ENCODE data around the gene MOBP. TPM values are rescaled to one million over a fixed set of nuclear protein-coding genes. Genes with fewer than 3 reads are reported as not detected.

The MOBP gene
- total RNA-seq, 1 donor from 2014 or later: not detected

DNA sequence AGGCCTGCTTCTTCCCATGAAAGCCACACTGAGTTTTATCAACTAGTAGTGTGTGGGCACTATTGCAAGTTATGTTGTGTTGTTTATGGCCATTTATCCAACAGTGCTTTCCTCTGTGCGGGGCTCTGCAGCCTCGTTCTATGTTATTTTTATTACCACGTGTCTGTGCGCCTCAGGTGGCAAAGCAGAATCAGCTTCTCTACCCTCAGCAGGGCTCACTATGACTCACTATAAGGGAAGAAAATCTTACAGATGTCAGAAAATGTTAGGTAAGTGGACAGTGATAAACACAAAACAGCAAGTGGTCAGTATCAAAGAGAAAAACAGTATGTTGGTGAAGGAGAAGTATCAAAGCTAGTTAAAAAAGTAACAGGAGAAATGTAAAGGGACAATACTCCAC lies 61.4 kb downstream of the MOBP start:
- Histone ChIP-seq H3K4me3 (no peak overlapping the region), H3K9me3 (no peaks in the 10 kb centered on the region), H3K27me3 (no peaks in the 10 kb centered on the region), H3K27ac (no peak overlapping the region), H3K4me1 (peaks cover 0 to 3% of the 10 kb centered on the region in 2 donors), H3K36me3 (no peaks in the 10 kb centered on the region)
- no peak for DNase-seq (ENCODE audit: low spot score in 2 of 2)
- intact Hi-C loops (cut with DNase I): no loop called here
- TF ChIP-seq, protein P1, sequence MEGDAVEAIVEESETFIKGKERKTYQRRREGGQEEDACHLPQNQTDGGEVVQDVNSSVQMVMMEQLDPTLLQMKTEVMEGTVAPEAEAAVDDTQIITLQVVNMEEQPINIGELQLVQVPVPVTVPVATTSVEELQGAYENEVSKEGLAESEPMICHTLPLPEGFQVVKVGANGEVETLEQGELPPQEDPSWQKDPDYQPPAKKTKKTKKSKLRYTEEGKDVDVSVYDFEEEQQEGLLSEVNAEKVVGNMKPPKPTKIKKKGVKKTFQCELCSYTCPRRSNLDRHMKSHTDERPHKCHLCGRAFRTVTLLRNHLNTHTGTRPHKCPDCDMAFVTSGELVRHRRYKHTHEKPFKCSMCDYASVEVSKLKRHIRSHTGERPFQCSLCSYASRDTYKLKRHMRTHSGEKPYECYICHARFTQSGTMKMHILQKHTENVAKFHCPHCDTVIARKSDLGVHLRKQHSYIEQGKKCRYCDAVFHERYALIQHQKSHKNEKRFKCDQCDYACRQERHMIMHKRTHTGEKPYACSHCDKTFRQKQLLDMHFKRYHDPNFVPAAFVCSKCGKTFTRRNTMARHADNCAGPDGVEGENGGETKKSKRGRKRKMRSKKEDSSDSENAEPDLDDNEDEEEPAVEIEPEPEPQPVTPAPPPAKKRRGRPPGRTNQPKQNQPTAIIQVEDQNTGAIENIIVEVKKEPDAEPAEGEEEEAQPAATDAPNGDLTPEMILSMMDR (IDR thresholded peaks at IDR 0.05): no peak

DNA sequence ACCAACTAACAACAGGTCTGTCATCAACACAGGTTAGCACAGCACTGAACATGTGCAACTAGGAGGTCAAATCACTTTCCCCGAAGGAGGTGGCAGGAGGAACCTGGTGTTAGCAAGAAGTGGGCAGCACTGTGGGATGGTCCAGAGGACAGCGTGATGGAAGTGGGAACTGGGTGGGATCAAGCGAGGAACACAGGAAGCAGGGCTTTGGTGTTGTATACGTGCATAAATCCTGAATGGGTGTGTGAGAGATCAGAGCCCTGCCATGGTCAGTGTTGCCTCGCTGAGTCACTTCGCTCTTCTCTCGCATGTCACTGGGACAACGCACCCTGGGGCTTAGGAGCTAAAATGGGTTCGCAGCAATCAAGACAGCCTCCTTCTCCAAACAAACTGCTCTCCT lies 62.1 kb downstream of the MOBP start:
- intact Hi-C loops (cut with DNase I): no loop called here
- TF ChIP-seq, protein P1 (IDR thresholded peaks at IDR 0.05): no peak
- no peak overlapping the region for H3K4me3 ChIP-seq

DNA sequence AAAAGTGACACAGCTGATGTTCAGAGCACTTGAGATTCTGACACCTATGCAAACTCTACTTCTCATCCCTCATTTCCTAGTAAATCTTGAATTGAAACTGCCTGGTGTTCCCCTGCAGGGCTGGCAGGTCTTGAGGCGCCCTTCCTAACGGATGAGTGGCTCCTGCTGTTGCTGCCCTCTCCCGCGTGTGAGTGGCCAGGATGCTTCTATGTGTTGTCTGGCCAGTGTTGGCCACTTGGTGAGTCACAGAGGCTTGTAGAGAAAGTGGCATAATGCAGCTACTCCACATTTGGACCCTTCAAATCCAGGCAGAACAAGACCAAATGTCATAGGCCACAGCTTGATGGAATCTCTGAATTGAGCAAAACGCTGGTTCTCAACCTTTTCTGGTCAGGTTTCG lies 63.6 kb downstream of the MOBP start:
- no peaks in the 10 kb centered on the region for H3K27me3 ChIP-seq
- peak overlapping the region in 1 of 2 donors; percentile 72 for H3K27ac ChIP-seq
- TF ChIP-seq, protein P1 (IDR thresholded peaks at IDR 0.05): no peak
- H3K4me1 ChIP-seq: peaks cover 0 to 3% of the 10 kb centered on the region in 2 donors
- no peak for DNase-seq (ENCODE audit: low spot score in 2 of 2)
- intact Hi-C loops (cut with DNase I): no loop called here
- H3K9me3 ChIP-seq: no peaks in the 10 kb centered on the region
- H3K36me3 ChIP-seq: no peaks in the 10 kb centered on the region
- no peak overlapping the region for H3K4me3 ChIP-seq

More for the DNA sequence above, 62.1 kb downstream of the MOBP start:
- Histone ChIP-seq H3K36me3 (no peaks in the 10 kb centered on the region), H3K27me3 (no peaks in the 10 kb centered on the region), H3K9me3 (no peaks in the 10 kb centered on the region), H3K27ac (no peak overlapping the region), H3K4me1 (peaks cover 0 to 3% of the 10 kb centered on the region in 2 donors)
- no peak for DNase-seq (ENCODE audit: low spot score in 2 of 2)

DNA sequence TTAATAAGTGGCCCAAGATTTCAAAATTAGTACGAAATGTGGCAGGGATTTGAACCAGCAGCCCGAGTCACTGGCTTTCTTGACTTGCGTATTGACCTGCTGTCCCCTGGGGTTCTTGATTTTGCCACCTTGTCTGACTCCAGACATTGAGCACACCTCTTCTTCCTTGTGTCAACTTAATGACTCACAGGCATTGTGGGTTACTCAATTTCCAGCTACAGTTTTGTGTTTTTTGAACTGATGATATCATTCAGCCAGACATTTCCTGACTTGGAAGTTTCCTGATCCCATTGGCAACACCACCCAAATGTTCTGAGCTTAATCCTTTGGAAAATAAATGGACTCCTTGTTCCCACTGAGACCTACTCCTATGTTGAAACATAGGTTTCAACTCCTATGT lies 64.2 kb downstream of the MOBP start:
- TF ChIP-seq, protein P1 (IDR thresholded peaks at IDR 0.05): no peak
- Histone ChIP-seq H3K36me3 (no peaks in the 10 kb centered on the region), H3K4me3 (no peak overlapping the region), H3K27me3 (no peaks in the 10 kb centered on the region), H3K9me3 (no peaks in the 10 kb centered on the region), H3K27ac (peak overlapping the region; percentile 22 to 72), H3K4me1 (peaks cover 0 to 3% of the 10 kb centered on the region in 2 donors)
- peak in 1 of 2 donors; percentile 66 for DNase-seq (ENCODE audit: low spot score in 2 of 2)
- intact Hi-C loops (cut with DNase I): no loop called here

DNA sequence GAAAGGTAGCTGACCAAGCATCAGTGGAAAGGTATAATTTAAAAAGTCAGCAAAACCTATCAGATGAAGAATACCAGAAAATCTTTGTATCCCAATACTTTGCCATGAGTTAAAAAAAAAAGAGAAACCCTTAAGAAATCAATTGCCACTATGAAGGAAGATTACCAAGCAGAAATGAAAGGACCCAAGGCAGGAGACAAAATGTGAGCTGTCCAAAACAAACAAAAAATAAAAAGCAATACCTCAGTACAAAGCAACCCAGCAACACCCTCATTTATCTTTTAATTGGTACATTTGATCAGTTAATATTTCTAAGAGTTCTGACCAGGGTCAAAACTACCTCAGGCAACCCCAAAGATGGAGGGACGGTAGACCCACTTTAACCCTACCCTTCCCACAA lies 65.3 kb downstream of the MOBP start:
- no peaks in the 10 kb centered on the region for H3K36me3 ChIP-seq
- TF ChIP-seq, protein P1 (IDR thresholded peaks at IDR 0.05): no peak
- H3K9me3 ChIP-seq: no peaks in the 10 kb centered on the region
- H3K27ac ChIP-seq: peak overlapping the region in 1 of 2 donors; percentile 72
- DNase-seq (ENCODE audit: low spot score in 2 of 2): no peak
- peaks cover 0 to 3% of the 10 kb centered on the region in 2 donors for H3K4me1 ChIP-seq
- no peak overlapping the region for H3K4me3 ChIP-seq
- H3K27me3 ChIP-seq: no peaks in the 10 kb centered on the region
- intact Hi-C loops (cut with DNase I): no loop called here

DNA sequence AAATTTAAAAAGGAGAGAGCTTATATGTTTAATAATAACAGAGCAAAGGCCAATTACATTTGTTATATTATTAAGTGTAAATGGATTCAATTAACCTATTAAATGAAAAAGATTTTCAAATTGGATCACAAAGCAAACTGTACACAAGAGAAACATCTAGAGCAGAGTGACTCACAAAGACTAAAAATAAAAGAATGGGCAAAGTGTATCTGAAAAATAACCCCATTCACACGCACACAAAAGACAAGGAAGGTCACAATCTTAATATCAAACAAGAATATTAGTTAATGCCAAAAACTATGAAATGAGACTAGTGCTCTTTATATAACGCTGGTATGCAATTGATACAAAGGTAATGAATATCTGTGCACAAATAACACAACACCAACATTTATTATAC lies 65.7 kb downstream of the MOBP start:
- Histone ChIP-seq H3K27me3 (no peaks in the 10 kb centered on the region), H3K9me3 (no peaks in the 10 kb centered on the region), H3K4me3 (no peak overlapping the region), H3K27ac (peak overlapping the region in 1 of 2 donors; percentile 72), H3K4me1 (peaks cover 0 to 3% of the 10 kb centered on the region in 2 donors), H3K36me3 (no peaks in the 10 kb centered on the region)
- intact Hi-C loops (cut with DNase I): no loop called here
- DNase-seq (ENCODE audit: low spot score in 2 of 2): no peak
- TF ChIP-seq, protein P1 (IDR thresholded peaks at IDR 0.05): no peak

All from ascending aorta (tissue), 2 donors.